Heart left ventricle (tissue), 13 donors: ENCODE measurements around the gene WDR33.

Experiments used
- POLR2A ChIP-seq, 2 donors: fragments of 450-650 bp; IDR thresholded peaks; one replicate each; pipeline ENCODE4 v1.6.1; 2017; ENCODE audit warnings: antibody characterized with exemption in 2 of 2, mild to moderate bottlenecking in 2 of 2, moderate library complexity in 2 of 2
- TF ChIP-seq, protein P1 (sequence below), 12 donors: fragments of 200-600 bp; sonication (generic) in 4 of 12; IDR thresholded peaks; one replicate each; pipeline versions ENCODE4 v1.5.0 to v1.8.0; 2018 to 2022; ENCODE audit warnings: antibody characterized with exemption in 12 of 12, mild to moderate bottlenecking in 5 of 12
- donor health status: ischemic (EF 13 %, LVEDD 7.1; RV severe dilation, severe dysfunction).
- donor health status: DM: no; HTN: yes; CAD: no.
- donor health status: DM: no; HTN: no; CAD: no.
- donor health status: ischemic (EF 25% LVEDD 6.9; RV normal size, moderate dysfunction).
- donor health status: ischemic (EF 25% LVEDD 5.7; RV mildly dilated, moderate dysfunction).
- donor health status: ischemic (EF 35%, LVEDD 5.7; RV mildly dilated, moderate dysfunction).
- donor health status: nonischemic (EF 11% LVEDD 7.7; RV severe dilation, severe dysfunction).
- donor health status: DM: yes; HTN: yes; CAD: no.
- donor health status: PGD.
- donor health status: ischemic (EF 29% LVEDD 5.4; RV normal size, mild dysfunction).
- donor health status: nonischemic (EF 23%, LVEDD 6.1; RV moderate dilation, normal function).

DNA sequence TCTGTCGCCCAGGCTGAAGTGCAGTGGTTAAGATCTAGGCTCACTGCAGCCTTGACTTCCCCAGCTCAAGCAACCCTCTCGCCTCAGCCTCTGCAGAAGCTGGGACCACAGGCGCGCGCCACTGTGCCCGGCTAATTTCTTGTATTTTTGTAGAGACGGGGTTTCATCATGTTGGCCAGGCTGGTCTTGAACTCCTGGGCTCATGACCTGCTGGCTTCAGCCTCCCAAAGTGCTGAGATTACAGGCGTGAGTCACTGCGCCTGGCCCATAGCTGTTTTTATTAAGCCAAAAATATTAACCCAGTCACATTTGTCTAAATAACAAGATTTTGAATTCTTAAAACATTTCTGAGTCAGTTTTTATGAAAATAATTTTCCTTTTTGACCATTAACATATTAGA, 116.0 kb downstream of the WDR33 start:
- TF ChIP-seq, protein P1, sequence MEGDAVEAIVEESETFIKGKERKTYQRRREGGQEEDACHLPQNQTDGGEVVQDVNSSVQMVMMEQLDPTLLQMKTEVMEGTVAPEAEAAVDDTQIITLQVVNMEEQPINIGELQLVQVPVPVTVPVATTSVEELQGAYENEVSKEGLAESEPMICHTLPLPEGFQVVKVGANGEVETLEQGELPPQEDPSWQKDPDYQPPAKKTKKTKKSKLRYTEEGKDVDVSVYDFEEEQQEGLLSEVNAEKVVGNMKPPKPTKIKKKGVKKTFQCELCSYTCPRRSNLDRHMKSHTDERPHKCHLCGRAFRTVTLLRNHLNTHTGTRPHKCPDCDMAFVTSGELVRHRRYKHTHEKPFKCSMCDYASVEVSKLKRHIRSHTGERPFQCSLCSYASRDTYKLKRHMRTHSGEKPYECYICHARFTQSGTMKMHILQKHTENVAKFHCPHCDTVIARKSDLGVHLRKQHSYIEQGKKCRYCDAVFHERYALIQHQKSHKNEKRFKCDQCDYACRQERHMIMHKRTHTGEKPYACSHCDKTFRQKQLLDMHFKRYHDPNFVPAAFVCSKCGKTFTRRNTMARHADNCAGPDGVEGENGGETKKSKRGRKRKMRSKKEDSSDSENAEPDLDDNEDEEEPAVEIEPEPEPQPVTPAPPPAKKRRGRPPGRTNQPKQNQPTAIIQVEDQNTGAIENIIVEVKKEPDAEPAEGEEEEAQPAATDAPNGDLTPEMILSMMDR (IDR thresholded peaks at IDR 0.05) = no peak
- TF ChIP-seq POLR2A (IDR thresholded peaks at IDR 0.05) = no peak
